NT2/D1 (cell line): ENCODE data around the gene IMMP2L.
"Not testable (repeated sequence)": the region's sequence is repeated elsewhere in the genome, so short reads cannot be mapped to it uniquely, and the experiment has no call there.

Experiments
- YY1 ChIP-seq: IDR thresholded peaks from 2 replicates; pipeline ENCODE4 v1.6.1; 2011; ENCODE audit not compliant: insufficient read length, insufficient read depth
- ZNF274 ChIP-seq: IDR thresholded peaks from 2 replicates; pipeline ENCODE4 v1.6.1; 2011; ENCODE audit warnings: mild to moderate bottlenecking, low read depth, low read length

DNA sequence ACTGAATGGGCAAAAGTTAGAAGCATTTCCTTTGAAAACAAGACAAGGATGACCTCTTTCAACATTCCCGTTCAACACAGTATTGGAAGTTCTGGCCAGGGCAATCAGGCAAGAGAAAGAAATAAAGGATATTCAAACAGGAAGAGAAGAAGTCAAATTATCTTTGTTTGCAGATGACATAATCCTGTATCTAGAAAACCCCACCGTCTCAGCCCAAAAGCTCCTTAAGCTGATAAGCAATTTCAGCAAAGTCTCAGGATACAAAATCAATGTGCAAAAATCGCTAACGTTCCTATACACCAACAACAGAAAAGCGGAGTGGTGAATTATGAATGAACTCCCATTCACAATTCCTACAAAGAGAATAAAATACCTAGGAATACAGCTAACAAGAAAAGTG is 312.5 kb downstream of the IMMP2L start:
- not testable (repeated sequence) for TF ChIP-seq YY1, ZNF274
